ENCODE results near the gene KRT76.

KRT76 gene

DNA sequence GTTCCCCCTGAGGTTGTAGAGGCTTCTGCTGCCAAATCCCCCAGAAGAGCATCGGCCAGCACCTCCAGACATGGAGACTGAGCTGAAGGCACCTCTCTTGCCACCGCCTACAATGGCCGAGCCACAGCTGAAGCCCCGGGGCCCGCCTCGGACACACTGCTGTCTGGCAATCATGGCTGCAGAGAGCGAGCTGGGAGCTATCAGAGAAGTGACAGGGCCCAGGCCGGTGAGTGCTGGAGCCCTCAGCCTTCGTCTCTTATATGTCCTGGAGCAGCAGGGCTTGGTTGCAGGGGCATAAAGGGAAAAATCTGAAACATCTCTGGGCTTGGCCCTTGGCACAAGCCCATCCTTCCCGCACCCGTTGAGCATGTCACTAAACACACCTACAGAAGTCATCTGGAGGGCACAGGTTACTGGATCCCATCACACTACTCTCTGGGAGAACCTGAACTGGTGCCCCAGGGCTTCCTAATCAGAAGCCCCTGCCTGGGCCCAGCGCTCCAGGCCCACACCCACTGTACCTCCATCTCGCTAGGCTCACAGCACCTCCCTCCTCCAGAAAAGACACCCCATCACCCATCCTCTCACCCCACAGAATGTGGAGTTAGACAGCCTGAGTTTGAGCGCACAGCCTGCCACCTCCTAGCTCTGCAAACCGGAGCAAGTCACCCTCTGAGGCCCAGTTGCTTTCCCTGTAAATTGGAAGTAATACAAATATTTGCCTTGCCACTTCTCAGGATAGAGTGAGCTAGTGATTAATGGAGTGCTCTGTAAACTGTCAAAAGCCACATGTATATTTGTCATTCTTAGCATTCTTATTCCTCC is 37.0 kb upstream of the KRT76 start, which contains the start of gene KRT4:
TSS of gene KRT4 (minus strand) at position 232 of the 825 bp plus-strand sequence. CDS start at position 174, 58 bp downstream.
- POLR2A ChIA-PET = no interaction called here
- no peak within 1 kb of the TSS for H3K4me3 ChIP-seq (ENCODE audit: low read depth, low read length)
- CTCF ChIA-PET = interaction anchor here (1.5 kb wide), 1 partner anchor 9 kb away, joined by 4 read pairs; no protein-coding TSS in a partner anchor
- TF ChIP-seq, protein P1, sequence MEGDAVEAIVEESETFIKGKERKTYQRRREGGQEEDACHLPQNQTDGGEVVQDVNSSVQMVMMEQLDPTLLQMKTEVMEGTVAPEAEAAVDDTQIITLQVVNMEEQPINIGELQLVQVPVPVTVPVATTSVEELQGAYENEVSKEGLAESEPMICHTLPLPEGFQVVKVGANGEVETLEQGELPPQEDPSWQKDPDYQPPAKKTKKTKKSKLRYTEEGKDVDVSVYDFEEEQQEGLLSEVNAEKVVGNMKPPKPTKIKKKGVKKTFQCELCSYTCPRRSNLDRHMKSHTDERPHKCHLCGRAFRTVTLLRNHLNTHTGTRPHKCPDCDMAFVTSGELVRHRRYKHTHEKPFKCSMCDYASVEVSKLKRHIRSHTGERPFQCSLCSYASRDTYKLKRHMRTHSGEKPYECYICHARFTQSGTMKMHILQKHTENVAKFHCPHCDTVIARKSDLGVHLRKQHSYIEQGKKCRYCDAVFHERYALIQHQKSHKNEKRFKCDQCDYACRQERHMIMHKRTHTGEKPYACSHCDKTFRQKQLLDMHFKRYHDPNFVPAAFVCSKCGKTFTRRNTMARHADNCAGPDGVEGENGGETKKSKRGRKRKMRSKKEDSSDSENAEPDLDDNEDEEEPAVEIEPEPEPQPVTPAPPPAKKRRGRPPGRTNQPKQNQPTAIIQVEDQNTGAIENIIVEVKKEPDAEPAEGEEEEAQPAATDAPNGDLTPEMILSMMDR (IDR thresholded peaks at IDR 0.05; ENCODE audit: insufficient read depth, low read length, missing control alignments) = no peak
- no peak for DNase-seq (ENCODE audit: low read depth, low spot score)

GRCh38 chr12:52813203-52813819 is 36.2 kb upstream of the KRT76 start:
- CTCF ChIA-PET = interaction anchor here (1.5 kb wide), 2 partner anchors 9 to 72 kb away, joined by 4 to 5 read pairs; no protein-coding TSS in a partner anchor
- POLR2A ChIA-PET = no interaction called here
- TF ChIP-seq, protein P1 (IDR thresholded peaks at IDR 0.05; ENCODE audit: insufficient read depth, low read length, missing control alignments) = no peak
- H3K4me3 ChIP-seq (ENCODE audit: low read depth, low read length) = no peak overlapping the region
- no peak for DNase-seq (ENCODE audit: low read depth, low spot score)

DNA sequence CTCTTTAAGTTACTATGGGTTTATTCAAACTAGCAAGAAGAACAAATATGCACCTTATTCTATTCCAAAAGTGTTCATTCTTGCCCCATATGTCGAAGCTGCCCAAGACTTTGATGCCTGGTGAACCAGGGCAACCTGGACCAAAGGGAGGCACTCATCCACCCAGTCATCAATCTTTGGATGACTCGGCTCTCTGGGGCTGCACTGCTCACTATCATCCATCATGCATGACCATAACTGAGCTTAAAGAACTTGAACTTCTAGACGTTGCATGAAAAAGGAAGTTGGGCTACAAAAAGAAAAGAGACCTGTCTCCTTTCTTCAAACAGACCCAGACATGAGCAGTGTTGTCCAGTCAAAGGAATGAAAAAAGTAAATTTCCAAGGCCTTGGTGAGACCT is 35.6 kb upstream of the KRT76 start:
- POLR2A ChIA-PET = no interaction called here
- no peak overlapping the region for H3K4me3 ChIP-seq (ENCODE audit: low read depth, low read length)
- CTCF ChIA-PET = interaction anchor here (1.5 kb wide), 2 partner anchors 10 to 72 kb away, joined by 4 to 5 read pairs; no protein-coding TSS in a partner anchor
- no peak for DNase-seq (ENCODE audit: low read depth, low spot score)
- TF ChIP-seq, protein P1 (IDR thresholded peaks at IDR 0.05; ENCODE audit: insufficient read depth, low read length, missing control alignments) = no peak

DNA sequence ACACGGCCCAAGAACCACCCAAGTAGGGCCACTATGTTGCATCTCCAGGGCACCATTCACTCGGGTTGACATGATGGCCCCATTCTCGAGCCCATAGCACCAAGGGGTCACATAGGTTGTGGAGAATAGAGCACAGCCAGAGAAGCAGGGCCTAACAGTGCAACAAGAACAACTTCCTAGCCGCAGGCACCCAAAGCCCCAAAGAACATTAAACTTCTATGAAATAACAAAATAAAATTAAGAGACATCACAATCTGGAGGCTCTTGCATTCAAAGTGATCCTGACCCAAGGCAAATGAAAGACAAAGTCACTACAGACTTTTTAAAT is 34.9 kb upstream of the KRT76 start:
- no peak overlapping the region for H3K4me3 ChIP-seq (ENCODE audit: low read depth, low read length)
- no peak for DNase-seq (ENCODE audit: low read depth, low spot score)
- POLR2A ChIA-PET = no interaction called here
- CTCF ChIA-PET = interaction anchor here (1.5 kb wide), 1 partner anchor 73 kb away, joined by 5 read pairs; no protein-coding TSS in a partner anchor
- TF ChIP-seq, protein P1 (IDR thresholded peaks at IDR 0.05; ENCODE audit: insufficient read depth, low read length, missing control alignments) = no peak

GRCh38 chr12:52811191-52812072 is 34.3 kb upstream of the KRT76 start:
- no peak for DNase-seq (ENCODE audit: low read depth, low spot score)
- TF ChIP-seq, protein P1 (IDR thresholded peaks at IDR 0.05; ENCODE audit: insufficient read depth, low read length, missing control alignments) = no peak
- ChIA-PET POLR2A (no interaction called here), CTCF (no interaction called here)
- no peak overlapping the region for H3K4me3 ChIP-seq (ENCODE audit: low read depth, low read length)
